Activated T-helper 2 cell treated with anti-CD3 and anti-CD28 coated beads, Interferon-gamma antibody, Interleukin-2, Interleukin-4, amounts not matched to agents 10 μg/mL and 5 μg/mL and 100 μg/mL, durations not matched to agents 14 hours and 24 hours and 36 hours (primary cell): Measurements from ENCODE around the gene TAF4. TPM values are rescaled to one million over a fixed set of nuclear protein-coding genes. Genes with fewer than 3 reads are reported as not detected.

Source experiments
- DNase-seq: peaks from one replicate; pipeline ENCODE4 v3.0.0; 2021; ENCODE audit warnings: low spot score
- H3K27ac Mint-ChIP-seq: one replicate; pipeline ENCODE4 v1.8.0; 2021; ENCODE audit warnings: mixed read lengths
- H3K27me3 Mint-ChIP-seq: one replicate; pipeline ENCODE4 v1.8.0; 2021; ENCODE audit warnings: low read depth, mixed read lengths
- H3K36me3 Mint-ChIP-seq: one replicate; pipeline ENCODE4 v1.8.0; 2021; ENCODE audit warnings: low read depth, mixed read lengths
- H3K4me1 Mint-ChIP-seq: one replicate; pipeline ENCODE4 v1.8.0; 2021; ENCODE audit warnings: low read depth, mixed read lengths
- H3K4me3 Mint-ChIP-seq: one replicate; pipeline ENCODE4 v1.8.0; 2021; ENCODE audit warnings: low read depth, mild to moderate bottlenecking, moderate library complexity, mixed read lengths
- H3K9me3 Mint-ChIP-seq: one replicate; pipeline ENCODE4 v1.8.0; 2021; ENCODE audit warnings: mixed read lengths
- intact Hi-C: fragments of 100-400 bp; cut with micrococcal nuclease; formaldehyde crosslinking; loops from one replicate; pipeline ENCODE4 v1.15.1; 2023
- total RNA-seq: library from RNA; stranded (reverse); gene quantifications from 2 replicates; pipeline ENCODE4 v1.2.3, GENCODE V29; 2022

Gene TAF4
- total RNA-seq, 1 donor from 2014 or later, result 26.9 TPM

DNA sequence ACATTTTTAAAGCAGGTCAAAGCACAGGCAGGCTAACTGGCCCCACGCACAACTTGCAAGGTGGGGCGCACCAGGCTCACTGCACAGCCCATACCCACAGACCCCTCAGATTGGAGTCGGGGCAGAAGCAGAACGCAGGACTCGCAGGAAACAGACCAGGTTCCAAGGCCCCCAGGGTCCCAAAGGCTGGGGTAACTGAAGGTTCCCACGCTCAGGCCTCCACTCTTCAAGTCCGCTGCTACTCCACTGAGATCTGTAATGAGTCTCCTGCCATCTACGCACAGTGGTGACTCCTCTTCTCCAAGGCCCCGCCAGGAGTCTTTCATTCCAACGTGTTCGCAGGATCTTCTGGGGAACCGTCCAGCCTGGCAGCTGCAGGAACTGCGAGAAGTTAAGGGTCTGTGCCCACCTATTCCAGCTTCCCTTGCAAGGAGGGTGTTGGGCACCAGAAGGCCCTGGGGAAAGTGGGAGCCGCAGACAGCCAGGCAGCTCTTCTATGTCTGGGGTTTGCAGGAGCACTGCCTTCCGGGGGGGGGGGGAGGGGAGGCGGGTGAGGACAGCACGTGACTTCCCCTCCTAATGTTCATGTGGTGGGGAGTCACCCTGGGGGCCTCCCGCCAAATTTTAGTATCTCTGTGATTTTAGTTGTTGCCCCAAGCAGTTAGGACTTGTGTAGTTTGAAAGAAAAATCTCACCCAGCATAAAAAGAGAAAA lies 2.0 kb upstream of the TAF4 start:
- Mint-ChIP-seq H3K9me3 (peaks cover 5% of the 10 kb centered on the region), H3K4me3 (peak overlapping the region; percentile 79), H3K27me3 (peaks cover 9% of the 10 kb centered on the region), H3K4me1 (peaks cover 20% of the 10 kb centered on the region), H3K27ac (no peak overlapping the region), H3K36me3 (peaks cover 11% of the 10 kb centered on the region)
- intact Hi-C loops, result loop anchor here (2.0 to 5.0 kb wide), 2 partner anchors 73 to 235 kb away; partner anchors contain the start of gene ADRM1
- no peak for DNase-seq

- peak overlapping the region; percentile 80 for H3K27ac Mint-ChIP-seq
- peaks cover 9% of the 10 kb centered on the region for H3K27me3 Mint-ChIP-seq
- peaks cover 17% of the 10 kb centered on the region for H3K36me3 Mint-ChIP-seq
- H3K4me3 Mint-ChIP-seq, result peak overlapping the region; percentile 79
- H3K9me3 Mint-ChIP-seq, result peaks cover 3% of the 10 kb centered on the region
- DNase-seq, result peak; percentile 14
- intact Hi-C loops, result loop anchor here (1.0 to 5.0 kb wide), 3 partner anchors 54 to 235 kb away; partner anchors contain the start of gene ADRM1
- peaks cover 27% of the 10 kb centered on the region for H3K4me1 Mint-ChIP-seq
These were observed 1.3 kb upstream of the TAF4 start for GRCh38 chr20:62066983-62067433.

- Mint-ChIP-seq H3K4me1 (peaks cover 32% of the 10 kb centered on the region), H3K36me3 (peaks cover 17% of the 10 kb centered on the region), H3K9me3 (peaks cover 3% of the 10 kb centered on the region), H3K4me3 (peak overlapping the region; percentile 79), H3K27me3 (peaks cover 9% of the 10 kb centered on the region), H3K27ac (peak overlapping the region; percentile 80)
- peak; percentile 44 for DNase-seq
- intact Hi-C loops, result loop anchor here (1.0 to 5.0 kb wide), 3 partner anchors 55 to 236 kb away; partner anchors contain the start of gene ADRM1
These were observed 780 bp upstream of the TAF4 start for GRCh38 chr20:62066339-62066982.

- intact Hi-C loops, result loop anchor here (5.0 kb wide), 1 partner anchor 237 kb away; the partner anchor contains the start of gene ADRM1
- Mint-ChIP-seq H3K9me3 (no peaks in the 10 kb centered on the region), H3K27ac (no peak overlapping the region), H3K36me3 (peaks cover 17% of the 10 kb centered on the region), H3K27me3 (peaks cover 2% of the 10 kb centered on the region), H3K4me1 (peaks cover 32% of the 10 kb centered on the region), H3K4me3 (no peak overlapping the region)
- DNase-seq, result no peak
These were observed 659 bp downstream of the TAF4 start for GRCh38 chr20:62064770-62065673.

GRCh38 chr20:62063981-62064769 lies 1.5 kb downstream of the TAF4 start:
- no peak for DNase-seq
- H3K4me3 Mint-ChIP-seq, result peak overlapping the region; percentile 77
- H3K27me3 Mint-ChIP-seq, result peaks cover 2% of the 10 kb centered on the region
- peaks cover 34% of the 10 kb centered on the region for H3K4me1 Mint-ChIP-seq
- peak overlapping the region; percentile 52 for H3K27ac Mint-ChIP-seq
- peaks cover 17% of the 10 kb centered on the region for H3K36me3 Mint-ChIP-seq
- intact Hi-C loops, result no loop called here
- H3K9me3 Mint-ChIP-seq, result no peaks in the 10 kb centered on the region

GRCh38 chr20:62063315-62063980 lies 2.2 kb downstream of the TAF4 start:
- Mint-ChIP-seq H3K27ac (no peak overlapping the region), H3K27me3 (peaks cover 2% of the 10 kb centered on the region), H3K4me3 (peak overlapping the region; percentile 77), H3K9me3 (no peaks in the 10 kb centered on the region), H3K4me1 (peaks cover 34% of the 10 kb centered on the region), H3K36me3 (peaks cover 17% of the 10 kb centered on the region)
- intact Hi-C loops, result no loop called here
- DNase-seq, result no peak

DNA sequence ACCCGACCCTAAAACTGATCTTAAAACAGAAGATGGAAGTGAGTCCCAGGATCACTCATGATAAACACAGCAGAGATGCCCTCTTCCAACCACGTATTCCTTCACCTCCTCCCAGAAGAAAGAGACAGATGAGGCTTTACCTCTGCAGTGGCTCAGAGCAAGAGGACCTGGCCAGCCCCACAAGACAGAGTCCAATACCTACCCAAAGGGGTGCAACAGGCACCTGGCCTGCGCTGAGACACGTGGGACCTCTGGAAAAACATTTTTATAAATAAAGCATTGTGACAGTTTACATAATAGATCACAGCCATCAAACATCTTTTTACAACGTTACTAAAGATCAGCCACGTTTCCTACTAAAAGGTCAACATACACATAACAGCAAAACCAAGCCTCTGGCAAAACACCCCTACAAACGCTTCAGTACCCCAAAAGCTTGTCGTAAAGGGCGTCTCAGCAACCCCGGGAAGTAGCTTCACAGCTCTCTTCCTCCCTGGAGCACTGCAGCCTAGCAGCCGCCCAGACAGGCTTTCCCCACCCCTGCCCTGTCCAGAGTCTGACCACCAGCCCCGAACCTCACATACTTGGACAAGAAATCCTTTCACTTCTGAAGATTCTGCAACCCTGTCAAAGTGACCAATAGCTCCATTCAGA lies 2.9 kb downstream of the TAF4 start:
- Mint-ChIP-seq H3K9me3 (no peaks in the 10 kb centered on the region), H3K27ac (no peak overlapping the region), H3K36me3 (peaks cover 17% of the 10 kb centered on the region), H3K27me3 (peaks cover 2% of the 10 kb centered on the region), H3K4me3 (peak overlapping the region; percentile 77), H3K4me1 (peaks cover 30% of the 10 kb centered on the region)
- intact Hi-C loops, result no loop called here
- DNase-seq, result no peak

- no peak overlapping the region for H3K4me3 Mint-ChIP-seq
- peaks cover 23% of the 10 kb centered on the region for H3K4me1 Mint-ChIP-seq
- no peaks in the 10 kb centered on the region for H3K9me3 Mint-ChIP-seq
- intact Hi-C loops, result no loop called here
- no peak overlapping the region for H3K27ac Mint-ChIP-seq
- no peak for DNase-seq
- H3K36me3 Mint-ChIP-seq, result peaks cover 13% of the 10 kb centered on the region
- no peaks in the 10 kb centered on the region for H3K27me3 Mint-ChIP-seq
These were observed 3.7 kb downstream of the TAF4 start for GRCh38 chr20:62061851-62062423.

- intact Hi-C loops, result no loop called here
- Mint-ChIP-seq H3K4me1 (peaks cover 19% of the 10 kb centered on the region), H3K9me3 (no peaks in the 10 kb centered on the region), H3K4me3 (no peak overlapping the region), H3K27ac (no peak overlapping the region), H3K27me3 (no peaks in the 10 kb centered on the region), H3K36me3 (peaks cover 13% of the 10 kb centered on the region)
- DNase-seq, result no peak
These were observed 4.8 kb downstream of the TAF4 start for GRCh38 chr20:62060631-62061541.

GRCh38 chr20:62059920-62060630 lies 5.6 kb downstream of the TAF4 start:
- no peak for DNase-seq
- H3K27ac Mint-ChIP-seq, result no peak overlapping the region
- no peaks in the 10 kb centered on the region for H3K27me3 Mint-ChIP-seq
- H3K9me3 Mint-ChIP-seq, result no peaks in the 10 kb centered on the region
- H3K4me3 Mint-ChIP-seq, result no peak overlapping the region
- peaks cover 13% of the 10 kb centered on the region for H3K36me3 Mint-ChIP-seq
- H3K4me1 Mint-ChIP-seq, result peaks cover 19% of the 10 kb centered on the region
- intact Hi-C loops, result no loop called here
